Activated CD8-positive, alpha-beta memory T cell treated with anti-CD3 and anti-CD28 coated beads for 48 hours (primary cell): ENCODE data around the gene TUBB4B.

Experiments
- DNase-seq, 3 experiments: peaks; one replicate each; pipeline ENCODE4 v3.0.0-alpha.2; 2020; ENCODE audit warnings: low read depth in 2 of 3, low spot score in 2 of 3

The TUBB4B gene

GRCh38 chr9:137293094-137293481, 52.0 kb downstream of the TUBB4B start:
- DNase-seq, result no peak
